Mesenteric fat pad (tissue), 1 donor: Measurements from ENCODE around the gene SEC14L1. TPM values are rescaled to one million over a fixed set of nuclear protein-coding genes. Genes with fewer than 3 reads are reported as not detected.
"Not testable (repeated sequence)": the region's sequence is repeated elsewhere in the genome, so short reads cannot be mapped to it uniquely, and the experiment has no call there.

Experiments
- DNase-seq: peaks from one replicate; pipeline ENCODE4 v3.0.0-alpha.2; 2020; ENCODE audit warnings: low spot score
- total RNA-seq: library from RNA; stranded (reverse); fragmentation: NEBNext Ultra II Directional; extraction: Animal tissue kit (Norgen Biotek cat#: 25700); gene quantifications from one replicate; pipeline ENCODE4 v1.2.1, GENCODE V29; 2021
- donor health status: DM: yes; HTN: yes; CAD: no.

SEC14L1 gene
- total RNA-seq, 1 donor from 2014 or later, result 192 TPM

DNA sequence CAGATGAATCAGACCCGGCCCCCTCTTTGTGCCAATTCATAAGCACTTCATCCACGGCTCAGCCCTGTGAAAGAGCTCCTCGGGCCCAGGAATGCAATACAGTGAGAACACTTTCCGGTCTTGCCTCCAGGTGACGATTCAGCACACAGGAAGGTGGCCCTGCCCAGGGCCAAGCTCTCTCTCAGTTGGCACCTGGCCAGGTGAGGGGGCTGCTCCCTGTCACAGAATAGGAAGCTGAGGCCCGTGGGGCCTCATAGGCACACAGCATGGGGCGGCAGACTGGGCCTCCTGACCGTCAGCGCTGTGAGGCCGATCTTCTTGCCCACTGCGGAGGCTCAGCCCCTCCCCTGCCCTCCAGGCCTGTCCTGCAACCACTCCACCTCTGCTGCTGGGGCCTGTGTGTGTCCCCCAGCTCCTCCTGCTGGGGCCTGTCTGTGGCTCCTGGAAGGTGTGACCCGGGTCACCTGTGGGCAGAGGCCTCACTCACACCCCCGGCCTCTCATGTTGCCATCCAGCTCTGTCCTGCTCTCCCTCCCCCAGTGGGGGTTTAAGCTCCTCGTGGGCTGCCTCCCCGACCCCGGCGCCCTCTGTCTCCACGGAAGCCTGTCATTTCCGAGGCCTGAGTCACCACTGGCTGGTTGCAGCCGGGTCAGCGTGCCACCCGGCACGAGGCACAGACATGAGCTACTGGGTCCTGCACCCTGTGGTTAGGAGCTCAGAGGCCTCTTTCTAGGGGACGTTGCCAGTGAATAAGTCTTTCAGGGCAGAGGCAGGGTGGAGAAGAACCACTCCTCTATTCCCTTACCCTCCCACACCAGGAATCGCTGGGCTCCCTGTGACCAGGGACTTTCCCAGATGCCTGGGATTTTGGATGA is 114.4 kb downstream of the SEC14L1 start:
- DNase-seq, result no peak

DNA sequence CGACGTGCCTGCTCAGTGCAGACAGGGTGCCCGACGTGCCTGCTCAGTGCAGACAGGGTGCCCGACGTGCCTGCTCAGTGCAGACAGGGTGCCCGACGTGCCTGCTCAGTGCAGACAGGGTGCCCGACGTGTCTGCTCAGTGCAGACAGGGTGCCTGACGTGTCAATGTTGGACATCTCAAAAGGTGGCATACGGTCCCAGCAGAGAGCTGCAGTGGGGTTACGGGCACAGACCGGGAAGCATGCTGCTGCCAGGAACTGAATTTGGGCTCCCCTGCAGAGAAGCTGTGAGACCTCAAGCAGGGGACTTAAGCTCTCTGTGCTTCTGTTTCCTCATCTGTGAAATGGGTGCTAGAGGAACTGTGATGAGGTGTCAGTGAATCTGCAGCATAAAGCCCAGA is 115.2 kb downstream of the SEC14L1 start:
- not testable (repeated sequence) for DNase-seq

DNA sequence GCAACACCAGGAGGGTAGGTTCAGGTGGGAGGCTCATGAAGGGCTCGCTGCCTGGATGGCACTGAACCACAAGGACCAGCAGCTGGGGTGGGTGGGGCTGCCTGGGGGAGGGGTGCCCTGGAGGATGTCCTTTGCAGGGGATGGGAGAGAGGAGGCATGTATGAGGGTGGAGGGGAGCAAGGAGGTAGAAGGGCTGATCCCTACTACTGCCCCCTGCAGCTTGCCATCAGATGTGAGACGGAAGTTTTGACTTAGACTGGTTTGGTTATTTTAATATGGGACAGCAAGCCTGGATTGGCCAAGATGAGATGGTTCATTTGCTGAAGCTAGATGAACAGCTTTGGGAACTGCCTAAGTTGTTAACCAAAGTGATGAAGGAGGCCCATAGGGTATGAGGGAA is 115.9 kb downstream of the SEC14L1 start:
- no peak for DNase-seq

DNA sequence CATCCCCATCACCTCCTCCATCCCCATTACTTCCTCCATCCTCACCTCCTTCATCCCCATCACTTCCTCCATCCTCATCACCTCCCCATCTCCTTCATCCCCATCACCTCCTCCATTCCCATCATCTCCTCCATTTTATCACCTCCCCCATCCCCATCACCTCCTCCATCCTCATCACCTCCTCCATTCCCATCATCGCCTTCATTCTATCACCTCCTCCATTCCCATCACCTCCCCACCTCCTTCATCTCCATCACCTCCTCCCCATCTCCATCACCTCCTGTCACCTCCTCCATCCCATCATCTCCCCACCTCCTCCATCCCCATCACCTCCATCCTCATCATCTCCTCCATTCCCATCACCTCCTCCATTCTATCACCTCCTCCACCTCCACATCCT is 116.4 kb downstream of the SEC14L1 start:
- no peak for DNase-seq

DNA sequence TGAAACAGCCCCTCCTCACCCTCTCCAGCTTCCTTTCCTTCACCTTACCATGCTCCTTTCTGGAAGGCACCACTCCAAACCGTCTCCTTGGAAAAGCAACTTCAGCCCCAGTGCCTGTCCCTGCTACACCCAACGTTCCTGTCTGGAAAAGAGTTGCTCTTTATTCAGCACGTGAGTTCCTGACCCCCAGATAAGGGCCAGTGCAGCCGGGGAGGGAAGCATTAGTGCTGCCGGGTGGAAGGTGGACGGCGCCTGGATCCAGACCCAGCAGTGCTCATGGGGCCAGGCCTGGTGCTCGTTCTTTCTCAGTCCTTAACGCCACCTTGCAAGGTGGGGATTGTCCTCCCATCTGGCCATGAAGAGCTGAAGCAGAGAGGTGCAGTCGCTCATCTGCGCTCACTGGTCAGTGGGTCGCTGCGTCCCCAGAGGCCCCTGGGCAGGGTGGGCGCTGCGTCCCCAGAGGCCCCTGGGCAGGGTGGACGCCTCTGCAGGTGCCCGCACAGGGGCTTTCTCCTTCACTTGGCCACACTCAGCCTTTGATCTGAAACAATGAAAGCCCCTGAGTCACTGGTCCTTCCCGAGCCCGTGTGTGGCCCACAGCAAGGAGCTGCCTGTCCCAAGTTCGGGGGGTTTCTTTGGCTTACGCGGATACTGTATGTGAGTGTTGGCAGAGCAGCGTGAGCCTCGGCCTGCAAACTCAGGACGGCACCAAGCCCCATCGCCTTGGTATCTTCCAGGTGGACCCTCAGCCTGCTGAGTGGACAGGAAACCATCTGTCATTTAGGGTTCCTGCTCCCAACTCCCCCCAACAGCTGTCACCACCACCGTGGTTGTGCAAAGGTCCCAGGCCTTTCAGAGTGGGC is 117.1 kb downstream of the SEC14L1 start:
- no peak for DNase-seq

DNA sequence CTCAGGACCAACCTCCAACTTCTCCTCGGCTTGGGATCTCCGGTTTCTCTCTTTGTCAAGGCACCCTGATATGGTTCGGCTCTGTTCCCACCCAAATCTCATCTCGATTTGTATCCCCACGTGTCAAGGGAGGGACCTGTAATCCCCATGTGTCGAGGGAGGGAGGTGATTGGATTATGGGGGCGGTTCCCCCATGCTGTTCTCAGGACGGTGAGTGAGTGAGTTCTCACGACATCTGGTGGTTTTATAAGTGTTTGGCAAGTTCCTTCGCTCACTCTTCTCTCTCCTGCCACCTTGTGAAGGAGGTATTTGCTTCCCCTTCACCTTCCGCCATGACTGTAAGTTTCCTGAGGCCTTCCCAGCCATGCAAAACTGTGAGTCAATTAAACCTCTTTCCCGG is 117.9 kb downstream of the SEC14L1 start:
- DNase-seq, result no peak

DNA sequence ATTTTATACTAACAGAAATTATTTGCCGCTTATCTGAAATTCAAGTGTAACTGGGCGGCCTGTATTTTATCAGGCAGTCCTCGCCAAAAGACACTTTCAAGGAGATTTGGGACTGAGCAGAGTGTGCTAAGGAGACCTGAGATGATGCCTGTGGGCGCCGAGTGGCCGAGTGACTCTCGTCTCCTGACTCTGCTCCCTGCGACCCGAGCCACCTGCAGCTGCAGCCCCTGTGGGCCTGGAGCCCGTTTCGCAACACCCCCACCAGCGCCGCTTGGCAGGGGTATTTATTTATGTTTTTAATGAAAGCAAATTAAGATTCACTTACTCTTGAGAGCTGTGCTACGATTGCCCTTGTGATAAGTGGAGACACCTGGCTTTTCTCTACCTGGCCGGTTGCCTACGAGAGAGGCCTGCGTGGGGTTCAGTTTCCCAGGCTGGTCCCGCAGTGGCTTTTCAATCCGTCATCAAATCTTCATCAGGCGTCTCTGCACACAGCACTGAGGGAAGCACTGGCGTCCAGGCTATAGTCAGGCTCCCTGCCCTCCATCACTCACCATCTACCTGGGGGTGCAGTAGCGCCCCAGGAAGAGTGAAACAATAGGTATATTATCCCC is 124.0 kb downstream of the SEC14L1 start:
- DNase-seq, result no peak

DNA sequence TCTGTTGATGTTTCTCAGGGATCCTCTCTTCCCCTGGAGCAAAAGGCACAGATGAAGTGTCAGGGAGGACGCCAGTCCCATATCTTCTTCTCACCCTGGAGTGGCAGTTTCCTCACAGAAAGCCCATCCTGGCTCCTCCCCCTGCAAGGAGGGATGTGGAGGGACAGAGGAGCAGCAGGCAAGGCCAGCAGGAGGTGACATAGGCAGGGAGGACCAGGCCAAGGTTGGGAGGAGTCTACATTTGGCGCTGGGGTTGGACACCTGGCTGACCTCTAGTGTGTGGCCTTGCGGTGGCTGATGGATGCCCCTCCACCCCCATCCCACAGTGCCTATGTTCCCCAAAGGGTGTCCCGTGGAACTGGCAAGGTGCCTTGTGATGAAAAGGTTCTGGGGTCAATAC is 125.4 kb downstream of the SEC14L1 start:
- DNase-seq, result no peak
